Mesenteric fat pad (tissue), 1 donor: Measurements from ENCODE around the gene THEM5. TPM values are rescaled to one million over a fixed set of nuclear protein-coding genes. Genes with fewer than 3 reads are reported as not detected.

ENCODE experiments used
- DNase-seq: peaks from one replicate; pipeline ENCODE4 v3.0.0-alpha.2; 2020; ENCODE audit warnings: low spot score
- total RNA-seq: library from RNA; stranded (reverse); fragmentation: NEBNext Ultra II Directional; extraction: Animal tissue kit (Norgen Biotek cat#: 25700); gene quantifications from one replicate; pipeline ENCODE4 v1.2.1, GENCODE V29; 2021
- donor health status: DM: yes; HTN: yes; CAD: no.

THEM5 gene
- total RNA-seq, 1 donor from 2014 or later, result not detected

GRCh38 chr1:151840421-151840820 is 13.1 kb downstream of the THEM5 start:
- no peak for DNase-seq

GRCh38 chr1:151839457-151840403 is 13.8 kb downstream of the THEM5 start, which contains the start of gene C2CD4D:
C2CD4D (minus strand) TSS chr1:151839820; CDS start chr1:151838989, 831 bp downstream.
- DNase-seq, result no peak

GRCh38 chr1:151839082-151839412 is 14.5 kb downstream of the THEM5 start:
- DNase-seq, result no peak

GRCh38 chr1:151838222-151839081 is 15.1 kb downstream of the THEM5 start:
- no peak for DNase-seq

GRCh38 chr1:151837884-151838221 is 15.7 kb downstream of the THEM5 start:
- no peak for DNase-seq

GRCh38 chr1:151837197-151837596 is 16.3 kb downstream of the THEM5 start:
- no peak for DNase-seq

- no peak for DNase-seq
Measured at GRCh38 chr1:151835596-151835995, 17.9 kb downstream of the THEM5 start.

- DNase-seq, result no peak
Measured at GRCh38 chr1:151834239-151834638, 19.3 kb downstream of the THEM5 start.

- DNase-seq, result no peak
Measured at GRCh38 chr1:151833172-151833900, 20.2 kb downstream of the THEM5 start.

- DNase-seq, result no peak
Measured at GRCh38 chr1:151832318-151832980, 21.1 kb downstream of the THEM5 start.

GRCh38 chr1:151831605-151832004 is 21.9 kb downstream of the THEM5 start, which contains the start of gene RORC:
RORC (minus strand) TSS chr1:151831802; CDS start chr1:151831764, 38 bp downstream.
- DNase-seq, result no peak

- no peak for DNase-seq
Measured at GRCh38 chr1:151831256-151831591, 22.3 kb downstream of the THEM5 start.

- no peak for DNase-seq
Measured at GRCh38 chr1:151830055-151830454, 23.5 kb downstream of the THEM5 start.

- no peak for DNase-seq
Measured at GRCh38 chr1:151829352-151830046, 24.0 kb downstream of the THEM5 start.

- DNase-seq, result no peak
Measured at GRCh38 chr1:151828921-151829320, 24.6 kb downstream of the THEM5 start.

- no peak for DNase-seq
Measured at GRCh38 chr1:151827853-151828252, 25.7 kb downstream of the THEM5 start.

GRCh38 chr1:151825751-151826660 is 27.5 kb downstream of the THEM5 start:
- no peak for DNase-seq

GRCh38 chr1:151825204-151825603 is 28.3 kb downstream of the THEM5 start:
- DNase-seq, result no peak

GRCh38 chr1:151823175-151823574 is 30.3 kb downstream of the THEM5 start:
- no peak for DNase-seq
